Keratinocyte (primary cell): Measurements from ENCODE around the gene SSBP2.

Experiments
- CTCF ChIP-seq, 3 experiments: IDR thresholded peaks in 1 of 3; conservative IDR thresholded peaks in 1 of 3; optimal IDR thresholded peaks in 1 of 3; 2 replicates in 2 of 3; 3 replicates in 1 of 3; pipeline versions ENCODE3 to v1.5.1; 2011; ENCODE audit warnings: low read length in 3 of 3, mild to moderate bottlenecking in 3 of 3, moderate library complexity in 2 of 3, control low read depth in 1 of 3, inconsistent platforms in 1 of 3; ENCODE audit not compliant: insufficient read depth in 2 of 3; ENCODE audit errors: extremely low read depth in 1 of 3
- EZH2 ChIP-seq: IDR thresholded peaks from one replicate; pipeline ENCODE4 v1.6.1; 2012; ENCODE audit warnings: inconsistent platforms, mild to moderate bottlenecking, low read length, moderate library complexity

DNA sequence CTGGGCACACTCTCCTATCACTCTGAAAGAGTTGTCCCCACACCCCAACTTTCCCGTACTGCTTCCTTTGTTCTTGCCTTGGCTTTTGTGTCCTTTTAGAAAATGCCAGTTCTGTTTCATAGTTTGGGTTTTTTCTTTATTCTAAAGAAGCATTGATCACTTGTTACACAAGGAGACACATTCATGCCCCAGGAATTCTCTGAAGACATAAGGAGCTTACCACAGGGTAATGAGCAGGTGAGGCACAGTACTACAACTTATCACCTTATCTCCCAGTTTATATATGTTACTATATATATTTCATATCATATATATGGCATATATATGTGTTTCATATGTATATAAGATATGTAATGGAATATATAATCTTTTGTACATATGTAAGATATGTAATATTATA lies 6.5 kb upstream of the SSBP2 start:
- TF ChIP-seq CTCF (optimal IDR thresholded peaks at IDR 0.05 in 1 of 3, IDR thresholded peaks at IDR 0.05 in 1 of 3, conservative IDR thresholded peaks at IDR 0.05 in 1 of 3; ENCODE audit: extremely low read depth in 1 of 3, insufficient read depth in 2 of 3, low read length in 3 of 3), result no peak
- no peak for TF ChIP-seq EZH2
